Keratinocyte (primary cell): ENCODE data around the gene ZNF732. TPM values are rescaled to one million over a fixed set of nuclear protein-coding genes. Genes with fewer than 3 reads are reported as not detected.

Experiments used
- DNase-seq: peaks from one replicate; pipeline ENCODE4 v3.0.0-alpha.2; 2011; ENCODE audit warnings: low read depth, missing footprints, low spot score
- FAIRE-seq: peaks from 2 replicates; lab custom pipeline; 2011; peaks lifted over from hg19 to GRCh38; lab: Jason Lieb, UNC
- H2AFZ ChIP-seq: 2 replicates; pipeline ENCODE4 v1.6.0; 2012; ENCODE audit warnings: low read length, control low read depth, inconsistent platforms; ENCODE audit not compliant: control insufficient read depth
- H3K27ac ChIP-seq: 2 replicates; pipeline ENCODE4 v1.5.1; 2011; ENCODE audit warnings: low read length; ENCODE audit not compliant: control insufficient read depth, insufficient read depth
- H3K27me3 ChIP-seq: 3 replicates; pipeline ENCODE4 v1.6.0; 2011; ENCODE audit warnings: low read length; ENCODE audit not compliant: control insufficient read depth, insufficient read depth; ENCODE audit errors: extremely low read depth
- H3K36me3 ChIP-seq, 2 experiments: 2 replicates in 1 of 2; 3 replicates in 1 of 2; pipeline ENCODE4 v1.5.1; 2011; ENCODE audit warnings: low read length in 2 of 2, mild to moderate bottlenecking in 1 of 2; ENCODE audit not compliant: control insufficient read depth in 2 of 2, insufficient read depth in 2 of 2; ENCODE audit errors: extremely low read depth in 1 of 2
- H3K4me1 ChIP-seq: 3 replicates; pipeline ENCODE4 v1.5.1; 2011; ENCODE audit warnings: low read length; ENCODE audit not compliant: control insufficient read depth, insufficient read depth; ENCODE audit errors: extremely low read depth
- H3K4me2 ChIP-seq: 3 replicates; pipeline ENCODE4 v1.6.0; 2011; ENCODE audit warnings: low read depth, low read length; ENCODE audit not compliant: control insufficient read depth, insufficient read depth; ENCODE audit errors: extremely low read depth
- H3K4me3 ChIP-seq, 3 experiments: fragments of 200-600 bp in 1 of 3; sonication (generic) in 1 of 3; 2 replicates in 2 of 3; 3 replicates in 1 of 3; pipeline ENCODE4 v1.5.1; 2011 to 2016; ENCODE audit warnings: low read length in 3 of 3, mild to moderate bottlenecking in 3 of 3, control low read depth in 2 of 3, inconsistent platforms in 1 of 3, low read depth in 1 of 3, mixed read lengths in 1 of 3, mixed run types in 1 of 3, moderate library complexity in 1 of 3; ENCODE audit not compliant: control insufficient read depth in 2 of 3, insufficient read depth in 2 of 3; ENCODE audit errors: extremely low read depth in 1 of 3
- H3K79me2 ChIP-seq: 2 replicates; pipeline ENCODE4 v1.6.0; 2012; ENCODE audit warnings: low read length; ENCODE audit not compliant: control insufficient read depth, insufficient read depth
- H3K9ac ChIP-seq: 3 replicates; pipeline ENCODE4 v1.6.0; 2011; ENCODE audit warnings: low read length; ENCODE audit not compliant: control insufficient read depth, insufficient read depth; ENCODE audit errors: extremely low read depth
- H3K9me1 ChIP-seq: 3 replicates; pipeline ENCODE4 v1.6.0; 2011; ENCODE audit warnings: low read length; ENCODE audit not compliant: control insufficient read depth, insufficient read depth; ENCODE audit errors: extremely low read depth
- H3K9me3 ChIP-seq: 2 replicates; pipeline ENCODE4 v1.5.1; 2012; ENCODE audit warnings: low read depth, low read length; ENCODE audit not compliant: control insufficient read depth
- H4K20me1 ChIP-seq: 3 replicates; pipeline ENCODE4 v1.6.0; 2011; ENCODE audit warnings: low read length; ENCODE audit not compliant: control insufficient read depth, insufficient read depth; ENCODE audit errors: extremely low read depth
- CTCF ChIP-seq, 3 experiments: IDR thresholded peaks in 1 of 3; conservative IDR thresholded peaks in 1 of 3; optimal IDR thresholded peaks in 1 of 3; 2 replicates in 2 of 3; 3 replicates in 1 of 3; pipeline versions ENCODE3 to v1.5.1; 2011; ENCODE audit warnings: low read length in 3 of 3, mild to moderate bottlenecking in 3 of 3, moderate library complexity in 2 of 3, control low read depth in 1 of 3, inconsistent platforms in 1 of 3; ENCODE audit not compliant: insufficient read depth in 2 of 3; ENCODE audit errors: extremely low read depth in 1 of 3
- EZH2 ChIP-seq: IDR thresholded peaks from one replicate; pipeline ENCODE4 v1.6.1; 2012; ENCODE audit warnings: inconsistent platforms, mild to moderate bottlenecking, low read length, moderate library complexity
- dilution Hi-C: fragments of 300-500 bp; cut with MboI; formaldehyde crosslinking; loops from one replicate; pipeline ENCODE4 v1.7.0; 2020; ENCODE audit warnings: low sequenced_read_pairs; ENCODE audit not compliant: extremely low pct_ligation_motif_present
- polyA plus RNA-seq, 5 experiments: library from polyadenylated mRNA; depleted of rRNA in 3 of 5; stranded (reverse) in 3 of 5; stranded (forward) in 1 of 5; unstranded in 1 of 5; fragments of >200 nt; gene quantifications; 1 replicate in 1 of 5; 2 replicates in 3 of 5; 3 replicates in 1 of 5; pipeline versions ENCODE4 v1.2.1 to v1.2.3, GENCODE V29; 2011 to 2012; ENCODE audit warnings: missing spikeins in 2 of 5, low read depth in 1 of 5, low replicate concordance in 1 of 5

The ZNF732 gene
- polyA plus RNA-seq, 1 donor (not counting 4 experiments of a cell fraction or from before 2014, with no cell fraction given): 1.2 TPM

GRCh38 chr4:328729-329128 is 23.5 kb upstream of the ZNF732 start:
- Histone ChIP-seq H3K4me3 (no peak overlapping the region), H3K9ac (no peak overlapping the region), H3K36me3 (no peaks in the 10 kb centered on the region), H3K4me2 (no peak overlapping the region), H3K27me3 (no peaks in the 10 kb centered on the region), H3K27ac (no peak overlapping the region), H3K9me1 (no peaks in the 10 kb centered on the region), H3K4me1 (no peaks in the 10 kb centered on the region), H3K79me2 (no peaks in the 10 kb centered on the region), H2AFZ (no peak overlapping the region), H3K9me3 (no peaks in the 10 kb centered on the region), H4K20me1 (no peaks in the 10 kb centered on the region)
- FAIRE-seq: no peak
- dilution Hi-C loops: no loop called here
- DNase-seq: no peak
- no peak for TF ChIP-seq EZH2
- no peak for TF ChIP-seq CTCF (optimal IDR thresholded peaks at IDR 0.05 in 1 of 3, IDR thresholded peaks at IDR 0.05 in 1 of 3, conservative IDR thresholded peaks at IDR 0.05 in 1 of 3; ENCODE audit: extremely low read depth in 1 of 3, insufficient read depth in 2 of 3, low read length in 3 of 3)

- no peaks in the 10 kb centered on the region for H3K79me2 ChIP-seq
- no peak overlapping the region for H3K4me2 ChIP-seq
- H3K9me1 ChIP-seq: no peaks in the 10 kb centered on the region
- no peaks in the 10 kb centered on the region for H3K27me3 ChIP-seq
- H3K36me3 ChIP-seq: no peaks in the 10 kb centered on the region
- dilution Hi-C loops: no loop called here
- no peak overlapping the region for H2AFZ ChIP-seq
- TF ChIP-seq EZH2: no peak
- FAIRE-seq: no peak
- H3K9ac ChIP-seq: no peak overlapping the region
- H4K20me1 ChIP-seq: no peaks in the 10 kb centered on the region
- no peak for DNase-seq
- H3K27ac ChIP-seq: no peak overlapping the region
- H3K4me3 ChIP-seq: no peak overlapping the region
- H3K4me1 ChIP-seq: no peaks in the 10 kb centered on the region
- H3K9me3 ChIP-seq: no peaks in the 10 kb centered on the region
Observed at GRCh38 chr4:314296-314903, 9.1 kb upstream of the ZNF732 start.

DNA sequence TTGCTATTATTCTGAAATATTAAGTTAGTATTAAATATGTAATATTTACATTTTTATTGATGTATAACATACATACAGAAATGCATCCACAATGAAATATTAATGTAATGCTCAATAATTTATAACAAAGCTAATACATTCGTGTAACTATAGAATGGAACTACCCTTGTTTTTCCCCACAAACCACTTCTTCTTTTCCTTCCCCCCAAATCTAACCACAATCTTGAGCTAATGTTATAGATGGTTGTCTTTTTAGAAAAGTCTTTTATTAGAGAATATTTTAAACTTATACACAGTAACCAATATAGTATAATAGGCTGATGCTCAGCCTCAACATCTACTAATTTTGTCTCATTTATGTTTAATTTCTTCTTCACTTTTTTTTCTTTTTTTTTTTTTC is 4.5 kb upstream of the ZNF732 start:
- no peaks in the 10 kb centered on the region for H3K9me1 ChIP-seq
- H3K27me3 ChIP-seq: no peaks in the 10 kb centered on the region
- no peaks in the 10 kb centered on the region for H3K9me3 ChIP-seq
- no peak overlapping the region for H2AFZ ChIP-seq
- no peaks in the 10 kb centered on the region for H4K20me1 ChIP-seq
- TF ChIP-seq EZH2 (no peak), CTCF (optimal IDR thresholded peaks at IDR 0.05 in 1 of 3, IDR thresholded peaks at IDR 0.05 in 1 of 3, conservative IDR thresholded peaks at IDR 0.05 in 1 of 3; ENCODE audit: extremely low read depth in 1 of 3, insufficient read depth in 2 of 3, low read length in 3 of 3) (no peak)
- no peak overlapping the region for H3K9ac ChIP-seq
- no peak overlapping the region for H3K4me3 ChIP-seq
- DNase-seq: no peak
- no peaks in the 10 kb centered on the region for H3K36me3 ChIP-seq
- H3K27ac ChIP-seq: no peak overlapping the region
- H3K4me2 ChIP-seq: no peak overlapping the region
- no peaks in the 10 kb centered on the region for H3K4me1 ChIP-seq
- H3K79me2 ChIP-seq: peaks cover 3% of the 10 kb centered on the region
- dilution Hi-C loops: no loop called here
- FAIRE-seq: no peak
